ENCODE results near the gene GORASP2.

GORASP2 gene

DNA sequence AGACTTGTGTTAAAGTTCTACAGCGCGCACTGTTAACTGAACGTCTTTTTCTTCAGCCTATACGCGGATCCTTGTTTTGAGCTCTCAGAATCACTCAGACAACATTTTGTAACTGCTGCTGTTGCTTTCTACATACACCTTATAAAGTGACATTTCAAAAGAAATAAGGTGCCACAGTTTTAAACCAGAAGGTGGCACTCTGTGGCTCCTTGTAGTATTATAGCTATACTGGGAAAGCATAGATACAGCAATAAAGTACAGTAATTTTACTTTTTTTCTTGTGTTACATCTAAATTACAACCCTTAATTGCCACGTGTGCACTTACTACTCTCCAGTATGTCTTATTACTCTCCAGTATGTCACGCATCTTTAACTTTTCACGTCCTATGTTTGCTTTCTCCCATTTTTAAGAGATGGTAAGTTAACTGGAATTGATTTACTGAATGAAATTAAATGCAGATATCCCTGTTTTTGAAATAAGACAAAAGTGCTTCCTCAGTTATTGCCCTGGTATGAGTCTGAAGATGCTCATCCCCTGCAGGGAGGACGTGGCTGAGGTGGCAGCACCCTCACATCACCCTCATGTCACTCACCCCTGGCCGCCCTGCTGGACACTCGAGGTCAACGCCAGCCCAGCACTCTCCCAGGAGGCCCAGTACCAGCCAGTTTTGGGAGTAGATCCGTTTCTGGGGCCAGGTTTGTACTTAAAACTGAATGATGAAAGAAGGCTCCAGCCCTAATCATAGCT, 37.8 kb downstream of the GORASP2 start:
- DNase-seq (ENCODE audit: low spot score): peak; percentile 20

DNA sequence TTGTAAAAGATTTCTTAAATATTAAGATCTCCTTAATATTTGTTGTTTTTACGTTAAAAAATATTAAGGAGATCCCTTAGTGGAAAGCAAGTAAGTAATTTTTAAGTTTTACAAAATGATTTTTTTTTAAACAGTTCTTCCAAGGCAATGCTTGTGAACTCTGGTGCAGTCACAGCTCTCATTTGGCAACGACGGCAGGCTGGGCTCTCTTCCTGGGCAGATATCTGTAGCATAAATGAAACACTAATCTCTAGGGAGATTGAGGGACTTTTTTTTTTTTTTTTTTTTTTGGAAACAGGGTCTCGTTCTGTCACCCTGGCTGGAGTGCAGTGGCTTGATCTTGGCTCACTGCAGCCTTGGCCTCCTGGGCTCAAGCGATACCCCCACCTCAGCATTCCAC, 38.5 kb downstream of the GORASP2 start:
- no peak for DNase-seq (ENCODE audit: low spot score)

DNA sequence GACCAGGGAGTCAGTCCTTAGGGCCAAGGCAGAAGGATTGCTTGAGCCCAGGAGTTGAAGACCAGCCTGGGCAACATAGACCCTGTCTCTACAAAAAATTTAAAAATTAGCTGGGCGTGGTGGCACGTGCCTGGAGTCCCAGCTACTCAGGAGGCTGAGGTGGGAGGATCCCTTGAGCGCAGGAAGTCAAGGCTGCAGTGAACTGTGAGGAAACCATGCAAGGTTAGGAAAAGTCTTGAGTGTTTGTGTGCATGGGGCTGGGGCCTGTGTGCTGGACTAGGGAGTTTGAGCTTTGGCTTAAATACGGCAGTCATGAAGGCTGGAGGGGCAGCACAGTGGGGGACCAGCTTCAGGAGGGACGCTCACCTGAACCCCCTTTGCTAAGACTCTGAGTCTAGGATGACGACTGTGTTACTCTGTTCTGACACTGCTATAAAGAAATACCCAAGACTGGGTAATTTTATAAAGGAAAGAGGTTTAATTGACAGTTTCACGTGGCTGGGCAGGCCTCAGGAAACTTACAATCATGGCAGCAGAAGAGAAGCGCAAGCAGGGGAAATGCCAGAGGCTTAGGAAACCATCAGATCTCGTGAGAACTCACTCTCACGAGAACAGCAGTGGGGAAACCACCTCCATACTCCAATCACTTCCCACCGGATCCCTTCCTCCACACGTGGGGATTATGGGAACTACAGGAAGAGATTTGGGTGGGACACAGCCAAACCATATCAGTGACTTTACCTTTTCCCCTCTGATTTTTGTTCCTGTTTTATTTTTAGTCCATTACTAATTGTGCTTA, 39.4 kb downstream of the GORASP2 start:
- no peak for DNase-seq (ENCODE audit: low spot score)

DNA sequence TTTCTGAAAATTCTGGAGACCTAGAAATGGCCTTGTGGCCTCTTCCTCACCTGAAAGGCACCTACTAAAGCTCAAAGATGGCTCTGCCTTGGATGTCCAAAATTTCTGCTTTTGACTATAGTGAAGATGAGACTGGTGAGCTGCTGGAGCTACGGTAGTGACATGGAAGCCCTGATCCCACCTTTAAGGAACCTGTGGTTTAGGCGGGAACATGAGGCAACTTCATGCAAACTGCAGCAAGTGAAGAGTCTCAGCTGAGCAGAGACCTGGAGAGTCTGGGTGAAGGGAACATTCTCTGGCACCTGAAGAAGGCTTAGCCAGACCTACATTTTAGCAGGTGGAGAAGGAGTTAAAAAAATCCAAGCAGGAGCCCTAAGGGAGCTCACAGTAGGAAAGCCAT, 40.0 kb downstream of the GORASP2 start:
- DNase-seq (ENCODE audit: low spot score): no peak

DNA sequence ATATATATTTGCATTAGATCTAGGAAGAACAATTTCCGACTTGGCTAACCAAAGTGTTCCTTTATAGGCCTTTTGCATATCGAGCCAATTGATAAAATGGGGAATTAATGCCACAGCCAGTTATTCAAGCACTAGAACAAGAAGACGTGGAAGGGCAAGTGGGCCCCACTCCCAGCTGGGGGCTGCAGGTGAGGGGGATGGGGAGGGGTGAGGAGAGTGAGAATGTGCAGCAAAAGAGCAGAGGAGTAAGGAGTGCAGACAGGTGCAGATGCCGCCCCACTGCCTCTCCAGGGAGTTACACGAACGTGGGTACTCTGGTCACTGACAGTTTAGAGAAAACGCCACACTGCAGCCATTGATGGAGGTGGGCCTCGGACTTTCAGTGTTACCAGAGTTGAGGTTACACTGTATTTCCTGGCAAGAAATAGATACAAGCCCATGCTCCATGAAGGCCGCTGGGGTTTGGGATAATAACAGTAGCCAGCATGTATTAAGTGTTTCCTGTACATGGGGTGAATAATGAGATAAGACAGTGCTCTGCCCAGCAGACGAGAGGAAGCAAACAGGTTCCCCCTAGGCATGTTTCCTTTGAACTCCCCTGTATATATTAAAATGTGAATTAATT, 40.9 kb downstream of the GORASP2 start:
- no peak for DNase-seq (ENCODE audit: low spot score)

DNA sequence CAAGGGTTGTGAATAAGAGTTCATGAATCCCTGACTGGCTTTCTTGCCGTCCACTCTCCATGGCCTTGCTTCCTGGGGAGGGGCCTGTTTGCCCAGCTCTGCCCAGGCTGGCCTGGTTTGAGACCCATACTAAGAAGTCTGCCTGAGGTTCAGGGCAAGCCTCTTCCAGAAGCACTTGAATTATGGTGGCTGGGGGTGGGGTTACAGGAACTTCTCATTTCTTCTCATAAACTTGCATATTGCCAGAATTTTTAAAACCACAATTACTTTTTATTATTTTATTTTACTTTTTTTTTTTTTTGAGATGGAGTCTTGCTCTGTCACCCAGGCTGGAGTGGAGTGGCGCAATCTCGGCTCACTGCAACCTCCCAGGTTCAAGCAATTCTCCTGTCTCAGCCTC, 42.0 kb downstream of the GORASP2 start:
- DNase-seq (ENCODE audit: low spot score): no peak

DNA sequence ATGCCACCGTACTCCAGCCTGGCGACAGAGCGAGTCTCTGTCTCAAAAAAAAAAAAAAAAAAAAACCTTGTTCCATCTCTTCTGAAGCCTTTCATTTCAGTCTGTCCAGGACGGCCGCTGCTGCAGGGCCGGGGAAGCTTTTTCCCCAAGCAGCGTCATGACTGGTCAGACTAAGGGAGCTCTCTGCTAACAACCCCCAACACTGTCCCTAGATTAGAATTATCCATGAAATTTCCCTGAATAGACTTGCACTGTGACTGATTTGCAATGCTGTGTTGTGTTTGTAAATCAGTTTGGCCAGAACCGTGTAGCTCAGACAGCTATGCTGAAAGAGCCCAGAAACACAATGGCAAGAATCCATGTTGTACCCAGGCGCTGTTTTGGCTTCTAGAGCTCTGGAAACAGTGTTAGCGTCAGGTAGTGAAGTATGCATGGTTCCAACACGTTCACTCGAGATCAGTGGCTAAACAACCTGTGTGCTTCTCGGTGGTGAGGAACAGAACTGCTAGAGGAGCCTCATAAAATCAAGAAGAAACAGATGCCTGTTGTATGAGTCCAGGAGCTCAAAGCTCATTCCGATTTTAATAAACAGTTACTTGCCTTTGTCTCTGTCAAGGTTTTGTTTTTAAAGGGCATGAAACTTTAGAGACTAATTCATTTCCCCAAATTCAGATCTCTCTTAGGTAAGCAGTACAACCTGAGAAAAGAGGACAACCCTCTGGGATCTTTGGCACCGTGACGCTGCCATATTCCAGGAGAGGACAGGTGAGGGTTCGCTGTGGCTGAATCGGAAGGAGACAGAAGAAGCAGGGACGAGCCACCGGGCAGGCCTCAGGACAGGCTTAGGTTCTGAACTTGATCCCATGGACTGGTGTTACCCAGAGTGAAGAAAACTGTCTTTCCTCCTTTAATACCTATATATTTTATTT, 43.5 kb downstream of the GORASP2 start:
- DNase-seq (ENCODE audit: low spot score): peak; percentile 33

DNA sequence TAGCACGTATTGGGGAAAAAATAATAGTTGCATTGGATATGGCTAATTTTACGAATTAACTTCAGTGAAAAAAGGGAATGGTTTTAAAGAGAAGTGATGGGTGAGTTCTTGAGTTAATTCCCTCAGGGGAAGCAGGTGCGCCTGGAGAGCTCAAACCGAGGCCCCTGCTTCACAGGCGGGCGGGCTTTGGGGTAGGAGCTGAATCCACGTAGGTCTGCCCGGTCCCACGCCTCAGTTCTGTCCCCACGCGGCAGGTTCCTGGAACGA, 44.1 kb downstream of the GORASP2 start:
- no peak for DNase-seq (ENCODE audit: low spot score)

DNA sequence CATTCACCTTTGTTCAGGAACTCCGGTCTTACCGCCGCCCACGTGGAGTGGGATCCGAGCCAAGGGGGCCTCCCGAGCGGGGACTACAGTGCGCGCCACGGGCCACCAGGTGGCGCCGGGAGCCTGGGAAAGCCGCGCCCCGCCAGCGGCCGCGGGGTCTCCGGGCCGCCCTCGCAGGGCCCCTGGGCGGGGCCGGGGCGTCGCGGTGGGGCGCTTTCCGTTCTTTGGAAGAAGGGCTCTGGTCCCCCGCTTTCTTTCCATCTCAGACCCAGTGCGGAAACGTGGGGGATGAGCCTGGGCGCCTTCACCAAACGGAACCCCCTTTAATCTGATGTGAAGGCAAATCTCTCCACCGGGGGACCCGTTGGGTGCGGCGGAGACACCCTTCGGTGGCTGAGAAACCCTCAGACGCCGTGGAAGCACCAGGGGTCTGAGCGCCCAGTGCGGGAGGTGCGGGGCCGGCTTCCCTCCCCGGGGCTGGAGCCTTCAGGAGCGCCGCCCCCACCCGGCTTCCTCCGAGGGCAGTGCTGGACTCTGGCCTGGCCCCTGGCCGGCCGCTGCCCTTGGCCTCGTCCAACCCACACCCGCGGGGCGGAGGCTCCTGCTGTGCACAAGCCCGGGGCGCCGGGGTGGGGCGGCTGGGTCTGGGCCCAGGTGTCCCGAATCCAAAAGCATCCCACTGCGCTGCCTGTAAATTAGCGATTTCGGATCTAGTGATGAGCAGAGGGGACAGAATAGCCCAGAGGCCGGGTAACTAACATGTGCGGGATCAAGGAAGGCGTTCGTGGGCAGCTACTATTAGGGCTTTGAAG, 44.6 kb downstream of the GORASP2 start:
- DNase-seq (ENCODE audit: low spot score): peak; percentile 76

DNA sequence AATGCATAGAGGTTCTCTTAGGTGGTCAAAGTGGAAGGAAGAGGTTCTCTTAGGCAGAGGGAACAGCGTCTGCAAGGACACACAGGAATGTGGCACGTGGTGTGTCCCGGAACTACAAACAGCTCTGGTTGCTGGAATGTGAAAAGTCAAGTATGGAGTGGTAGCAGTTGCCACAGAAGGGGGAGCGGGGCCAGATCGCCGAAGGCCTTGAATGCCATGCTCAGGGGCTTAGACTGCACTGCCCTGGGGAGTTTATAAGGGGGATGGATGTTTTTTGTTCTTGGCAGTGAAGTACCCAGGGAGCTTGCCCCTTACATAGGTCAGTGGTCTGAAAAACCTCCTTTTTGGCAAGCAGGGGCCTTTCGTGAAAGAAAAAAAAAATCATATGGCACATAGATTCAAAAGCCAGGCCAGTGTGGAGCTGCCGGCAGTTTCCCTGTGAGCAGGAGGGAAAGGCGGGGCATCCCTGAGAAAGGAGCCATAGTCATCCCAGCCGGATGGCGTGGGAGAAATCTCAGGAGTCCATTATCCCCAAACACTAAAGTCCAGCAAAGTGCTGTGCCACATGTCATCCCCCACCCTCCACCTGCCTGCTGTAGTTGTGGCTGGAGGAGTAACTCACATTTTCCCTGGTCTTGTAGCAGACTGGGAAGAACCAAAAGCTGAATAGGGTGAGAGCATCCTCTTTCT, 45.4 kb downstream of the GORASP2 start:
- no peak for DNase-seq (ENCODE audit: low spot score)

DNA sequence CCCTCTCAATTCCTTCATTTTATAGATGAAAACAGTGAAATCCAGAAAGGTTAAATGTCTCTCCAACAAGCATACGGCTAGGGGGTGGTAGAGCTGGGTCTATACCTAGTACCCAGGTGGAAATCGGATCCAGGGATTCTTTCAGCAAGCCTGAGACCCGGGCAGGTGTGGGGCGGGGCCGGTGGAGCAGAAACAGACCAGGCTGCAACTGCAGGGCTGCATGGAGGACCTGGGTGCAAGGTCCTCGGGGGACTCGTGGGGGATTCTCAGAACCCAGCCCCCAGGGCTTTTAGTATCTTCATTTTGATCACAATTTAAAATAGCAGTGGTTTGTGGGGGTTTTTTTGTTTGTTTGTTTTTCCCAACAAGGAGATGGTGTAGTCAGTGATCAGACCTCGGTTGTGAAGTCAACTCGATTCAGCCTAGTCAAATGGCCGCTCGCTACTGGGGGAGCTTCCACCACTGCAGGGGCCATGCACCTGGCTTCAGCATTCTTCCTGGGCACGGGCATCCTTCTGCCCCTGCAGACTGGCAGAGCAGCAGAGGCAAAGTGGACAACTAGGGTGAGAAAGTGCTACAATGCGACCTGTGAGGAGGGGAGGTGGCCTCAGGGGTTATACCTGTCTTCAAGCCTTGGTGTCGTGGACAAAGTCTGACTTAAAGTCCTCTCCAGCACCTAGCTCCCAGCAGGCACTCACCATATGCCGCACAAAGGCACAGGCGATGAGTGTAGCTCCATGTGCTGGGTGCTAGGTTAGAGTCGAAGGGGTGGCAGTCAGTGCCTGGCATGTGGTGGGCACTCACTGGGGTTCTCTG, 46.3 kb downstream of the GORASP2 start:
- no peak for DNase-seq (ENCODE audit: low spot score)

DNA sequence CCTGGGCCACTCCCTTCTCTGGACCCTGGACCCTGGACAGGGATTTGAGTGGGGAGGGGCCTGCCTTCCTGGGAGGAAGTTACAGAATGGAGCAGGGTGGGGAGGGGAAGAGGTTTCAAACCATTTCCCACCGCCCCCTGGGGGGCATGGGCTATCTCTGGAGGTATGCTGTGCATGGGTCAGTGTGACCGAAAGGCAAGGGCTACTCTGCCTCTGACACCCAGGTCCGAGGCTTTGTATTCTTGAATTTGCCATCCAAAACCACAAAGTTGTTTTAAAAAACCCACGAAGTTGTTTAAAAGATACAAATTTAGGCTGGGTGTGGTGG, 46.9 kb downstream of the GORASP2 start:
- no peak for DNase-seq (ENCODE audit: low spot score)

DNA sequence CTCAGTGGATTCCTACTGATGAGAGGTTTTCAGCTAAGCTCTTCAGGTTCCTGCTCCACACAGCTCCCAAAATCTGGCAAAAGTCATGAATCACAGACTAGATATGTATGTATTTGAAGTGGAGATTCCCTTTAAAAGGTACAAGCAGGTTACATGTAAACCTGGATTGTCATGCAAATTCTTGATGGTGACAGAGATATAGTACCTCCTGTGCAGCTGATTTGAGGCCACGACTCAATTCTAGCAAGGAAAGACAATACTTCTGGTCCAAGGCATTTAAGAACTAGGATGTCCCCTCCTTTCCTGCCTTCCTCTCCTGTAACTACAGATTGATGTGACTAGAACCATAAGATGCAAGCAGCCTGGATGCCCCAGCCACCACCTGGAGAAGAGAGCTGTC, 55.0 kb downstream of the GORASP2 start:
- no peak for DNase-seq (ENCODE audit: low spot score)

DNA sequence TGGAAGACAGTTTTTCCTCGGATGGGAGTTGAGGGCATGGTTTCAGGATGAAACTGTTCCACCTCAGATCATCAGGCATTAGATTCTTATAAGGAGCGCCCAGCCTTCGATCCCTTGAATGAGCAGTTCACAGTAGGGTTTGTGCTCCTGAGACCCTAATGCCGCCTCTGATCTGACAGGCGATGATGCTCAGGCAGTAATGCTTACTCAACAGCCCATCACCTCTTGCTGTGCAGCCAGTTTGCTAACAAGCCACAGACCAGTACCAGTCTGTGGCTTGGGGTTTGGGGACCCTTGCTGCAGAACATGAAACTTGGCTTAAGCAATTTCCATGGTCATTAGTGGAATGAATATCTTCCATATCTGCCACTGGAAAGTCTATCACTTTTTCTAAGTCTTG, 56.4 kb downstream of the GORASP2 start:
- DNase-seq (ENCODE audit: low spot score): no peak

DNA sequence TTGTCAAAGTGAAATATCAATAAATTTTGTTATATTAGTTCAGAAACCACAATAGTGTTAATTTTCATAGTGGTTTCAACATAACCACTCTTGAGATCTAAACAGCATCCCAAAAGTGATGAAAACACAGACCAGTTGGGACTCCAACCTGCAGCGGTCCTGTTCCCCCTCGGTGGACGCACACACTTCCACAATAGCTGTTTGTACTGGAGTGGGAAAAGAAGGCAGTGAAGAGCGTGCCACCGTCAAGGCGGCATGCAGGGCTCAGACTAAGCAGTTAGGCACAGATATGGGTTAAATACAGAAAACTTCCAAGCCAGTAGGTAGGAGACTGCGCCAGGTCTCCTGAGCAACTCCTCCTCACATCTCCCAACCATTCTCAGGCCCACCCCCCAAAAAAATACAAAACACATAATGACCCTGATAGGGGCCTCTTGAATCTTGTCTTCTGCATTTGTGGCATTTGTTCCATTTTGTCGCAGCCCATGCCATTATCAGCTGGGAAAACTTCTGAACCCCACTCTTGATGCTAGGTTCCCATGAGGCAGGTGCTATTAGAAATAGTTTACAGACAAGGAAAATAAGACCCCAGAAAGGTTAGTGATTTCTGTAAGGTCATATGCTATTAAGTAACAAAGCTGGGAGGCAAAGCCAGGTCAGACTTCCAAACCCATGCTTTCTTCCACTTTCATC, 57.7 kb downstream of the GORASP2 start:
- DNase-seq (ENCODE audit: low spot score): no peak

DNA sequence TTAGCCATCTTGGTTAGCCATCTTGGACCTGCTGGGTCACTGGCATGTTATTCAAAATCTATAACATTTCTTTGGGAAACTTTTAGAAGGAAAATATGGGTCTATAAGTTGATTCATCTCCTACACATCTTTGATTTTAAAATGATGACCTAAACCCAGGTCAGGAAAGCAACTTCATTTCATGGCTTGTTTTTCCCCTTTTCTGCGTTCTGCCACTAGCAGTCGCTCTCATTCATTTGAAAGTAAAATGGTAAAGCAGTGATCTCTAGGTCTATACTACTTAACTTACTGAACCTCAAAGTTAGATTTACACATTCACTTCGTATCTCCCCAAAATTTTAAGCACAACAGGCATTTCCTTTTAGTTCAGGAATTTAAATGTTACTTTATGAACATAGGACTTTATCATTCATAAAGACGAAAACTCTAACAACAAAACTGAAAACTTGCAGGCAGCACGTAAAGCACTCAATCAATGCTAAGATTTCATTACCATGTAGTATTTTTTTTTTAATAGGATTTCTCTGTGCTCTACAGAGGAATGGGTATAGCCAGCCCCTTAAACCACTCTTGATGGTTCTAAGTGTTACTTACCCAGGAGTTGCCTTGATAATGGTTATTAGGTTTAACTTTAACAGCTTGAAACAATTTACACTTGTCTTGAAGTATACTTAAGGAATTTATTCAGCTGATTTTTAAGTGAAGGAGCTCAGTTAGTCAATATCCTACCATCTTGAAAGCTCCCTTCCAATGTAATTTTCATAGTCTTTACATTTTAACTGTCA, 62.5 kb downstream of the GORASP2 start:
- DNase-seq (ENCODE audit: low spot score): no peak

DNA sequence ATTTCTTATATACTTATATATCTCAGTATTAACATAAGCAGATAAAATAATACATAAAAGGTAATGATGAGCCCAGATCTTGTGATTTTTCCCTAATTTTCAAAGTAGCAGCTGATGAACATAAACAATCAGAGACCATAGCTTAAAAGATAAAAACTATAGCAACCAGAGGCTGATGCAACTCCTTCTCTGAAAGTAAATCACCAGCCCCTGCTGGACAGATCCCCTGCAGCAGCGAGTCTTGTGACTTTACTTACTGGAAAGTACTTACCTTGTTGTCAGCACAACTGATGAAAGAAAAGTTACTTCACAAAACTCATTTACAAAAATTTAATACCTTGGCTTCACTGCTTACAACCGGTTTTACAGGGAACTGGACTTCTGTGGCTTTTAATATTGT, 67.3 kb downstream of the GORASP2 start:
- DNase-seq (ENCODE audit: low spot score): no peak

DNA sequence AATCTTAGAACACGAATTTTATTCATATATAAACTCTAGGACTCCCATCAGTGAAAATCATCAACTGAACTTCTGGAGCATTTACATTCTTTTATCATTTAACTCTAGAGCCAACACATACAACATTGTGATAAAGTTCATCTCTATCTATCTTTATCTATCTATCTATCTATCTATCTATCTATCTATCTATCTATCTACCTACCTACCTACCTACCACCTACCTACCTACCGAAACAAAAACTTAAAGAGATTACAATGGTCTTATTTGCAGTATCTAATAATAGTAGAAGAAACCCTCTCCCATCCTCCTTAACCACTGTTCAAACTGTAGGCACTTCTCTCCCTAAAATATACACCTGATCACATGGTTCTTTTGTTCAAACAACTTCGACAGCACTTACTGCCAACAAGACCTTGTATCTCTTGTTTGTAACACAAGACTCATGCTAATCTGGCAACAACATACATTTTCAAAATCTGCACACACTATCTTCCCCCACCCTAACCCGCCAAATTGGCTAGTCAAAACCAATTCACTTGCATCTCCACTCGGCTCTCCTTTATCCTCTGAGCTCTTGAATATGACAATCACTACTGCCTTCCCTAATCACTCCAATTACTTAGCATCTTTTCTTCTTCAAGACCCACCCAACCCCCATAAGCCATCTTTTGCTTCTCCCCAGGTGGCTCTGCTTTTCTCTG, 69.0 kb downstream of the GORASP2 start:
- no peak for DNase-seq (ENCODE audit: low spot score)
